HepG2 (cell line): ENCODE measurements around the gene NIBAN1. TPM values are rescaled to one million over a fixed set of nuclear protein-coding genes. Genes with fewer than 3 reads are reported as not detected.

Experiments used
- ATAC-seq: fragments of 200-7000 bp; cut with Tn5 transposase; 3 replicates; pipeline ENCODE4 v1.9.1; 2020; ENCODE audit warnings: mild to moderate bottlenecking, moderate library complexity
- BruUV-seq: library from RNA; stranded (reverse); fragments of 400-500 nt; replicated peaks from 2 replicates; lab custom pipeline; 2021; lab: Mats Ljungman, UMichigan
- CTCF ChIA-PET: fragments of 300-600 bp; formaldehyde crosslinking; extraction: SDS; loops from one replicate; lab custom pipeline; 2021; ENCODE audit warnings: low total read pairs, inconsistent platforms, low intra/inter-chr PET ratio; lab: Yijun Ruan, JAX
- POLR2A ChIA-PET: fragments of 350-600 bp; sonication (Branson Sonifier 250); formaldehyde crosslinking; loops from one replicate; lab custom pipeline; 2020; ENCODE audit warnings: antibody characterized with exemption, inconsistent platforms; lab: Yijun Ruan, JAX
- DNase-seq: peaks from one replicate; pipeline ENCODE4 v3.0.0-alpha.2; 2015; ENCODE audit warnings: low spot score
- FAIRE-seq: peaks from 3 replicates; lab custom pipeline; 2011; peaks lifted over from hg19 to GRCh38; lab: Jason Lieb, UNC
- H2AFZ ChIP-seq: one replicate; pipeline ENCODE4 v1.6.1; 2011; ENCODE audit warnings: low read length, inconsistent platforms
- H3K27ac ChIP-seq: fragments of 300-600 bp; 3 replicates; pipeline ENCODE4 v1.8.0; 2011; ENCODE audit warnings: mixed run types, mild to moderate bottlenecking, mixed read lengths, low read length, inconsistent platforms; ENCODE audit not compliant: insufficient read depth; ENCODE audit errors: extremely low read length
- H3K27me3 ChIP-seq, 2 experiments: fragments of 200-600 bp in 1 of 2; 2 replicates in 1 of 2; 3 replicates in 1 of 2; pipeline versions ENCODE4 v1.6.0 to v1.8.0; 2011; ENCODE audit warnings: low read length in 2 of 2, mild to moderate bottlenecking in 2 of 2, moderate library complexity in 2 of 2, inconsistent platforms in 1 of 2; ENCODE audit not compliant: insufficient read depth in 2 of 2, control insufficient read depth in 1 of 2
- H3K36me3 ChIP-seq, 2 experiments: fragments of 200-600 bp in 1 of 2; replicated peaks in 1 of 2; 2 replicates in 1 of 2; 3 replicates in 1 of 2; pipeline versions ENCODE4 v1.5.1 to v1.8.0; 2011; ENCODE audit warnings: low read length in 2 of 2, inconsistent platforms in 1 of 2; ENCODE audit not compliant: insufficient read depth in 2 of 2, control insufficient read depth in 1 of 2
- H3K4me1 ChIP-seq: 2 replicates; pipeline ENCODE4 v1.5.1; 2012; ENCODE audit warnings: low read length, inconsistent platforms; ENCODE audit not compliant: insufficient read depth
- H3K4me2 ChIP-seq: 2 replicates; pipeline ENCODE4 v1.6.0; 2011; ENCODE audit warnings: low read depth, low read length, inconsistent platforms
- H3K4me3 ChIP-seq, 3 experiments: fragments of 200-600 bp in 1 of 3; sonication (generic), shearing (Covaris generic) in 1 of 3; replicated peaks in 1 of 3; 2 replicates each; pipeline ENCODE4 v1.5.1; 2011 to 2016; ENCODE audit warnings: low read length in 3 of 3, inconsistent platforms in 2 of 3, low read depth in 2 of 3, mild to moderate bottlenecking in 2 of 3, control low read depth in 1 of 3, mixed read lengths in 1 of 3; ENCODE audit not compliant: insufficient read depth in 1 of 3
- H3K79me2 ChIP-seq: one replicate; pipeline ENCODE4 v1.6.1; 2011; ENCODE audit warnings: low read length, inconsistent platforms; ENCODE audit not compliant: insufficient read depth
- H3K9ac ChIP-seq: 2 replicates; pipeline ENCODE4 v1.6.0; 2011; ENCODE audit warnings: mild to moderate bottlenecking, low read depth, low read length, inconsistent platforms; ENCODE audit not compliant: insufficient read depth
- H3K9me3 ChIP-seq: 2 replicates; pipeline ENCODE4 v1.5.1; 2012; ENCODE audit warnings: mild to moderate bottlenecking, low read length
- H4K20me1 ChIP-seq: 2 replicates; pipeline ENCODE4 v1.6.0; 2011; ENCODE audit warnings: inconsistent platforms, mild to moderate bottlenecking, low read length, moderate library complexity; ENCODE audit not compliant: insufficient read depth
- CBFB ChIP-seq: sonication (generic); formaldehyde crosslinking; IDR thresholded peaks from 2 replicates; pipeline ENCODE4 v1.4.0; 2020; ENCODE audit warnings: missing genetic modification reagents
- CENPX ChIP-seq: sonication (generic); formaldehyde crosslinking; IDR thresholded peaks from 2 replicates; pipeline ENCODE4 v1.9.0; 2021; ENCODE audit warnings: mild to moderate bottlenecking, missing genetic modification reagents, moderate library complexity
- FOXO4 ChIP-seq: sonication (generic); formaldehyde crosslinking; conservative IDR thresholded peaks from 2 replicates; pipeline ENCODE4 v1.8.1; 2023; ENCODE audit warnings: missing genetic modification reagents
- ISL2 ChIP-seq: sonication (generic); formaldehyde crosslinking; IDR thresholded peaks from 2 replicates; pipeline ENCODE4 v1.5.0; 2020; ENCODE audit warnings: missing genetic modification reagents
- KAT7 ChIP-seq: IDR thresholded peaks from 2 replicates; pipeline ENCODE4 v1.6.1; 2018; ENCODE audit warnings: borderline replicate concordance, missing compliant biosample characterization
- KAT8 ChIP-seq: IDR thresholded peaks from 2 replicates; pipeline ENCODE4 v1.6.1; 2016; ENCODE audit warnings: missing genetic modification reagents, missing compliant biosample characterization
- MLLT10 ChIP-seq: sonication (generic); formaldehyde crosslinking; IDR thresholded peaks from 2 replicates; pipeline ENCODE4 v1.4.0; 2020; ENCODE audit warnings: missing genetic modification reagents
- MYNN ChIP-seq: sonication (generic); formaldehyde crosslinking; IDR thresholded peaks from 2 replicates; pipeline ENCODE4 v1.4.0; 2020; ENCODE audit warnings: mild to moderate bottlenecking, low read depth, missing genetic modification reagents
- REPIN1 ChIP-seq: sonication (generic); formaldehyde crosslinking; IDR thresholded peaks from 2 replicates; pipeline ENCODE4 v1.8.0; 2022; ENCODE audit warnings: missing genetic modification reagents, low read depth, mild to moderate bottlenecking, borderline replicate concordance
- SMAD9 ChIP-seq: sonication (generic); formaldehyde crosslinking; IDR thresholded peaks from 2 replicates; pipeline ENCODE4 v1.5.1; 2020; ENCODE audit warnings: mild to moderate bottlenecking, missing genetic modification reagents
- ZBTB26 ChIP-seq: IDR thresholded peaks from 2 replicates; pipeline ENCODE4 v1.6.1; 2016; ENCODE audit warnings: missing compliant biosample characterization, missing genetic modification reagents, borderline replicate concordance
- ZFP41 ChIP-seq: sonication (generic); formaldehyde crosslinking; IDR thresholded peaks from 2 replicates; pipeline ENCODE4 v1.4.0; 2020; ENCODE audit warnings: mild to moderate bottlenecking, missing genetic modification reagents, borderline replicate concordance
- ZNF414 ChIP-seq: sonication (generic); formaldehyde crosslinking; IDR thresholded peaks from 2 replicates; pipeline ENCODE4 v1.5.0; 2020; ENCODE audit warnings: missing genetic modification reagents
- ZNF597 ChIP-seq: sonication (generic); formaldehyde crosslinking; IDR thresholded peaks from 2 replicates; pipeline ENCODE4 v1.5.0; 2020; ENCODE audit warnings: missing genetic modification reagents
- ZNF598 ChIP-seq: sonication (generic); formaldehyde crosslinking; IDR thresholded peaks from 2 replicates; pipeline ENCODE4 v1.5.1; 2020; ENCODE audit warnings: mild to moderate bottlenecking, missing genetic modification reagents, borderline replicate concordance
- ZNF709 ChIP-seq: sonication (generic); formaldehyde crosslinking; IDR thresholded peaks from 2 replicates; pipeline ENCODE4 v1.5.0; 2020; ENCODE audit warnings: mild to moderate bottlenecking, missing genetic modification reagents
- ZNF713 ChIP-seq: sonication (generic); formaldehyde crosslinking; IDR thresholded peaks from 2 replicates; pipeline ENCODE4 v1.4.0; 2020; ENCODE audit warnings: mild to moderate bottlenecking, missing genetic modification reagents
- ZSCAN25 ChIP-seq: sonication (generic); formaldehyde crosslinking; IDR thresholded peaks from 2 replicates; pipeline ENCODE4 v1.8.0; 2022; ENCODE audit warnings: mild to moderate bottlenecking, missing genetic modification reagents
- WGBS: methylation state at CpG from one replicate; pipeline ENCODE4 v1.1.6; 2017; ENCODE audit warnings: low lambda C conversion rate; 5-methylcytosine and 5-hydroxymethylcytosine counted together
- in situ Hi-C: cut with HindIII; loops from 2 replicates; pipeline ENCODE4 v1.10.0; 2017; ENCODE audit warnings: low pct_unique_long_range_greater_than_20kb; ENCODE audit not compliant: extremely low pct_ligation_motif_present
- intact Hi-C: fragments of 100-400 bp; cut with micrococcal nuclease; formaldehyde crosslinking; loops from one replicate; pipeline ENCODE4 v1.10.0; 2022; ENCODE audit not compliant: unreplicated experiment
- polyA plus RNA-seq, 8 experiments: library from polyadenylated mRNA; depleted of rRNA in 3 of 8; stranded (reverse) in 7 of 8; unstranded in 1 of 8; fragments of >200 nt; fragmentation: Illumina TruSeq in 4 of 8; extraction: Trizol in 4 of 8; gene quantifications; 2 replicates each; pipeline versions ENCODE4 v1.2.1 to v1.2.3, GENCODE V29; 2011 to 2016; ENCODE audit warnings: low read depth in 4 of 8, missing spikeins in 1 of 8, mixed read lengths in 1 of 8; ENCODE audit not compliant: insufficient read depth in 1 of 8
- total RNA-seq, 5 experiments: library from RNA; depleted of rRNA; stranded (reverse); fragments of >200 nt; fragmentation: Illumina TruSeq; extraction: Trizol; gene quantifications; 2 replicates each; pipeline ENCODE4 v1.2.3, GENCODE V29; 2016; ENCODE audit warnings: low read depth in 1 of 5

NIBAN1 gene
- total and polyA plus RNA-seq, 2 of the 13 experiments (the other 11 are each of a cell fraction or from before 2014, with no cell fraction given), result not detected

- no peak overlapping the region for H3K4me3 ChIP-seq
- 14% methylated on average over 8 of the region's 8 CpGs for WGBS
- BruUV-seq, result no TSS peak
- no peak for FAIRE-seq
- peaks cover 0 to 5% of the 10 kb centered on the region in 2 experiments; a peak in 2 of 5 replicates for H3K27me3 ChIP-seq
- no peak for ATAC-seq
- H3K4me2 ChIP-seq, result no peak overlapping the region
- H3K9ac ChIP-seq, result no peak overlapping the region
- H3K27ac ChIP-seq, result no peak overlapping the region
- H3K36me3 ChIP-seq, result no peaks in the 10 kb centered on the region
- CTCF ChIA-PET, result no interaction called here
- no peak overlapping the region for H2AFZ ChIP-seq
- intact Hi-C loops (no loop called here), in situ Hi-C loops (no loop called here)
- no peaks in the 10 kb centered on the region for H3K79me2 ChIP-seq
- POLR2A ChIA-PET, result no interaction called here
- no peaks in the 10 kb centered on the region for H3K9me3 ChIP-seq
- no peaks in the 10 kb centered on the region for H3K4me1 ChIP-seq
- H4K20me1 ChIP-seq, result no peaks in the 10 kb centered on the region
- DNase-seq, result no peak
- TF ChIP-seq ZNF713 (CRISPR knock-in tag), result no peak
- no peak for TF ChIP-seq FOXO4 (CRISPR knock-in tag)
- TF ChIP-seq ZSCAN25 (CRISPR knock-in tag), result no peak
- no peak for TF ChIP-seq ISL2
- TF ChIP-seq KAT7 (CRISPR knock-in tag), result no peak
- no peak for TF ChIP-seq ZBTB26
- no peak for TF ChIP-seq ZNF709 (CRISPR knock-in tag)
- no peak for TF ChIP-seq ZNF598
- no peak for TF ChIP-seq CBFB (CRISPR knock-in tag)
- TF ChIP-seq SMAD9 (CRISPR knock-in tag), result no peak
- no peak for TF ChIP-seq KAT8 (CRISPR knock-in tag)
- TF ChIP-seq CENPX, result no peak
- TF ChIP-seq ZNF597, result no peak
- TF ChIP-seq MYNN (CRISPR knock-in tag), result no peak
- TF ChIP-seq ZNF414, result no peak
- no peak for TF ChIP-seq ZFP41 (CRISPR knock-in tag)
- TF ChIP-seq REPIN1 (CRISPR knock-in tag), result no peak
- TF ChIP-seq MLLT10, result no peak
Measured at GRCh38 chr1:184940694-184941409, 33.5 kb downstream of the NIBAN1 start.
